22Rv1 (cell line): ENCODE data around the gene SPATS1.

Experiments used
- H3K27ac ChIP-seq: fragments of 450-650 bp; 2 replicates; pipeline ENCODE4 v1.5.1; 2017
- ZFX ChIP-seq: fragments of 450-650 bp; IDR thresholded peaks from 2 replicates; pipeline ENCODE4 v1.6.1; 2017; ENCODE audit warnings: antibody characterized with exemption, borderline replicate concordance
- TF ChIP-seq, protein P1 (sequence below): fragments of 450-650 bp; IDR thresholded peaks from 2 replicates; pipeline ENCODE4 v1.5.1; 2017; ENCODE audit warnings: mild to moderate bottlenecking

Gene SPATS1

DNA sequence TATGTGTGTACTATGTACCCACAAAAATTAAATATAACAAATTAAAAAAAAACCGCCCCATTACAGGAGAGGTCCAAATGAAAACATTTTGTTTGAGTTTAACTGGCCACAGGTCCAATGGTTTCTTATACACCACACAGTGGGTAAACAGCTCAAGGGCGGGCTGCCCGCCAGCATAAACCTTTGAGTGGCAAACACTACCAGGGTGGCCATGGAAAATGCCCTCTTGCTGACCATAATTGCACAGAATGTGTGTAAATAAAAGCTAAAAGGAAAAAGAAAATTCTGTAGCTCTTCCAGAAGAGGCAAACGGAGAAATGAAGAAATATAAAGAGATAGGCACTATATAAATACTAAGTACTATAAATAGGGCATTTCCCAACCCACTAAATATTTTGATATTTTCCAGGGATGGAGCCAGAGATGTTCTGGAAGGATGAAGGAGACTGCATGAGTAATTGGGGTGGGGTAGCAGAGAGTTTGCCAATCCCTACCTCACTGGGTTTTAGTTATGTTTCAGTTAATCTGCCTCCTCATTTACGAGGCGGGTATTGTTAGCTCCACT lies 44.0 kb downstream of the SPATS1 start:
- TF ChIP-seq, protein P1, sequence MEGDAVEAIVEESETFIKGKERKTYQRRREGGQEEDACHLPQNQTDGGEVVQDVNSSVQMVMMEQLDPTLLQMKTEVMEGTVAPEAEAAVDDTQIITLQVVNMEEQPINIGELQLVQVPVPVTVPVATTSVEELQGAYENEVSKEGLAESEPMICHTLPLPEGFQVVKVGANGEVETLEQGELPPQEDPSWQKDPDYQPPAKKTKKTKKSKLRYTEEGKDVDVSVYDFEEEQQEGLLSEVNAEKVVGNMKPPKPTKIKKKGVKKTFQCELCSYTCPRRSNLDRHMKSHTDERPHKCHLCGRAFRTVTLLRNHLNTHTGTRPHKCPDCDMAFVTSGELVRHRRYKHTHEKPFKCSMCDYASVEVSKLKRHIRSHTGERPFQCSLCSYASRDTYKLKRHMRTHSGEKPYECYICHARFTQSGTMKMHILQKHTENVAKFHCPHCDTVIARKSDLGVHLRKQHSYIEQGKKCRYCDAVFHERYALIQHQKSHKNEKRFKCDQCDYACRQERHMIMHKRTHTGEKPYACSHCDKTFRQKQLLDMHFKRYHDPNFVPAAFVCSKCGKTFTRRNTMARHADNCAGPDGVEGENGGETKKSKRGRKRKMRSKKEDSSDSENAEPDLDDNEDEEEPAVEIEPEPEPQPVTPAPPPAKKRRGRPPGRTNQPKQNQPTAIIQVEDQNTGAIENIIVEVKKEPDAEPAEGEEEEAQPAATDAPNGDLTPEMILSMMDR = no peak
- H3K27ac ChIP-seq = peak overlapping the region; percentile 95

DNA sequence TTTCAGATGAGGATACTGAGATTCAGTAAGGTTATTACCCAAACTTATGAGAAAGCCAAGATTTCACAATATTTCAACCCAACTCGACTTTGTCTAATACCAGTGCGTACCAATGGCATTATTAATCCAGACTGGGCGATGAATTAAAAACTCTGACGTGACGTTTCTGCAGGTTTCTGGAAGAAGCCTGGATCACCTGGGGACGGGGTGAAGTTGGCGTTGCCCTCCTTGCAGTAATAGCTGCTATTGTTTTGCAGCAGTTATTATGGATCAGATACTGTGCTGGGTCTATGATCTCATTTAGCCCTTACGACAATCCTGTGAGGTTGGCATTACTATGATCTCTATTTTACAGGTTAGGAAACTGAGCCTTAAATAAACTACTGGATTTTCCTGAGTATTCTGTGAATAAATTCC lies 44.5 kb downstream of the SPATS1 start:
- TF ChIP-seq, protein P1 = no peak
- TF ChIP-seq ZFX = no peak
- peak overlapping the region; percentile 95 for H3K27ac ChIP-seq

DNA sequence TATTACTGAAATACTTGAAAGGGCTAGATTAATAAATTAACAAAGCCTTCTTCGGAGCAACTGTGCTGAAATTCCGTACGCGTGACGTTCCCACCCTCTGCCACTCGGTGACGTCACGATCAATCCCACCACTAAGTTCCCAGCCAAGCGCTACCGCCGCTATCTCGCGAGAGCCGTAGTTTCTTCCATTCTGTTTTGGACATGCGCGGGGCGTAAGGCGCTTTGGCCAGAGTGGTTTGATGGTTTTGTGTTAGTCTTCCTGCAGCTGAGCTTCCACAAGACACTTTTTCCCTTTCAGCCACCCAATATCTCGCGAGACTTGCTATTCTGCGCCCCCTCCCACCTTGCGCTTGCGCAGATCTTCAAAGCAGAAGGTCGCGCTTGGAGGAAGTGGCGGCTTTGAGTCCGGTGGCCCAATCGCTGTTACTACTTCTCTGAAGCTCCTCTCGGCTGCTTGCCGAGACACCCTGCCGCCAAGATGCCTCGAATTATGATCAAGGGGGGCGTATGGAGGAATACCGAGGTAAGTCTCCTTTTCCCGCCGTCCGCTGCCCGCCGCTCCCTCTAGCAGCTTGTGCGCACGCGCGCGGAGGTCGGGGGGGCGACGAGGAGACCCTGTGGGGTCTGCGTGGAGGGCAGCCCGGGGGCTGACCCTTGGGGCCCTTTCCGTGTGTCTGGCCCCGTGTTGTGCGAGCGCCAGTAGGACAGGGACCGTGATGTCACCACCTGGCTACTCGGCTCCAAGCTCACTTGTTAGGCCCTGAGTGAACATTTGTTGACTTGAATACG lies 45.1 kb downstream of the SPATS1 start, which contains the start of gene CDC5L:
Gene CDC5L, plus strand, starts transcription at position 361 of the 789 bp plus-strand sequence. Its CDS starts 118 bp downstream, at position 479.
- no peak for TF ChIP-seq ZFX
- TF ChIP-seq, protein P1 = no peak
- peak within 1 kb of the TSS; percentile 95 for H3K27ac ChIP-seq

DNA sequence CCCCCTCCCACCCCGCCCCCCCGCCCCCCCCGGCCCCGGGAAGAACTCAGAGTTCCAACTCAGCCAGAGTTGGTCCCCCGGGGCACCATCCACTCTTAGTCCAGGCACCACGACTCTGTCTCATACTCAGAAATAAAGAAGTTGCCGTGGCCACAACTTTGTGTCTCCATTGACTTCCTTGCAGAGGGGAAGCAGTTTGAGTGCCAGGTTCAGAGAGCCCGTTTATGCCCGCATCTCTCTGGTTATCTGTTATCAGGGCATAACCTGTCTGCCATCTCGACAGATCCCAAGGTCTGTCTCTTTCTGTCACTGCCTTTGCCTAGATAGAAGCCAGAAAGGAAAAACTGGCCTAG lies 45.7 kb downstream of the SPATS1 start:
- peak overlapping the region; percentile 95 for H3K27ac ChIP-seq
- TF ChIP-seq, protein P1 = no peak
- no peak for TF ChIP-seq ZFX

DNA sequence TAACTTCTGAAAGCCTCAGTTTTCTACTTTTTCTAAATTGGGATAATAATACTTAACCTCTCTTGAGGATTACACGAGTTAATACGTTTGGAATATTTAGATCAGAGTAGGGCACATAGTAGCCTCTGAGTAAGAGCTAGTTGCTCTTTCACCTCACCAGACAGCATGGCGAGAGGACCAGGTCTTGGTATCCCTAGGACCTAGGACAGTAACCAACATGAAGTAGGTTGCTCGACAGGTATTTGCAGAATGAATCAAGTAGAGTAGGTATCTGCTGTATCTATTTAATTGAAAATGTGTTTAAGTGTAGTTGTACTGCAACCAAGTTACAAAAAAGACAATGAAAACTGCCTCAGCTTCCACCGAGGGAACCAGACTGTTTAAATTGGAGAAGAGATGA lies 46.4 kb downstream of the SPATS1 start:
- TF ChIP-seq ZFX = no peak
- TF ChIP-seq, protein P1 = no peak

DNA sequence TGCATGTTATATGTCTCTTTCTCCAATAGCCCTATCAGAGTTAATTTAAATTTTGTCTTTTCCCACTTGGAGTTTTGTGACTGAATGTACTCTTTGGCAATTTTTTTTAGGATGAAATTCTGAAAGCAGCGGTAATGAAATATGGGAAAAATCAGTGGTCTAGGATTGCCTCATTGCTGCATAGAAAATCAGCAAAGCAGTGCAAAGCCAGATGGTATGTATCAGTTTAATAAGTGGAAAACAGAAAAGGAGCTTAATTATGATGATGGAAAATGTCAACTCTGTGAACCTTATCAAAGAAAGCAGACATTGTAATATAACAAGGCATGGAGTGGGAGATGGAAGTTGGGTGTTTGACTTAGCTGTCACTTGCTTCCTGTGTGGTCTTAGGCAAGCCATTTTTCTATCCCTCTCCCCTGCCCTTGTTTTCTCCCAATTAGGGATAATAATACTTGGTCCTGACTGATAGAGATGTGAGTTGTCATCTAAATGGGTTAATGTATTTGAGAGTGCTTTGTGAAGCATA lies 47.8 kb downstream of the SPATS1 start:
- TF ChIP-seq ZFX = no peak
- TF ChIP-seq, protein P1 = no peak
- no peak overlapping the region for H3K27ac ChIP-seq

More for the DNA sequence above, 46.4 kb downstream of the SPATS1 start:
- H3K27ac ChIP-seq = no peak overlapping the region
